B cell (primary cell): ENCODE measurements around the gene TNIK.

Experiments
- EZH2 ChIP-seq: IDR thresholded peaks from 2 replicates; pipeline ENCODE4 v1.6.1; 2012; ENCODE audit warnings: borderline replicate concordance, low read depth, mild to moderate bottlenecking, moderate library complexity, low read length; ENCODE audit not compliant: insufficient read depth, poor library complexity, severe bottlenecking
- TF ChIP-seq, protein P1 (sequence below): fragments of 200-600 bp; IDR thresholded peaks from one replicate; pipeline ENCODE4 v1.8.0; 2022; ENCODE audit warnings: antibody characterized with exemption, mild to moderate bottlenecking

GRCh38 chr3:171323938-171324536, 136.2 kb downstream of the TNIK start:
- TF ChIP-seq, protein P1, sequence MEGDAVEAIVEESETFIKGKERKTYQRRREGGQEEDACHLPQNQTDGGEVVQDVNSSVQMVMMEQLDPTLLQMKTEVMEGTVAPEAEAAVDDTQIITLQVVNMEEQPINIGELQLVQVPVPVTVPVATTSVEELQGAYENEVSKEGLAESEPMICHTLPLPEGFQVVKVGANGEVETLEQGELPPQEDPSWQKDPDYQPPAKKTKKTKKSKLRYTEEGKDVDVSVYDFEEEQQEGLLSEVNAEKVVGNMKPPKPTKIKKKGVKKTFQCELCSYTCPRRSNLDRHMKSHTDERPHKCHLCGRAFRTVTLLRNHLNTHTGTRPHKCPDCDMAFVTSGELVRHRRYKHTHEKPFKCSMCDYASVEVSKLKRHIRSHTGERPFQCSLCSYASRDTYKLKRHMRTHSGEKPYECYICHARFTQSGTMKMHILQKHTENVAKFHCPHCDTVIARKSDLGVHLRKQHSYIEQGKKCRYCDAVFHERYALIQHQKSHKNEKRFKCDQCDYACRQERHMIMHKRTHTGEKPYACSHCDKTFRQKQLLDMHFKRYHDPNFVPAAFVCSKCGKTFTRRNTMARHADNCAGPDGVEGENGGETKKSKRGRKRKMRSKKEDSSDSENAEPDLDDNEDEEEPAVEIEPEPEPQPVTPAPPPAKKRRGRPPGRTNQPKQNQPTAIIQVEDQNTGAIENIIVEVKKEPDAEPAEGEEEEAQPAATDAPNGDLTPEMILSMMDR, result no peak
- TF ChIP-seq EZH2, result no peak
